GM21723 (cell line): Measurements from ENCODE around the gene JAG2.
"Not testable (repeated sequence)": the region's sequence is repeated elsewhere in the genome, so short reads cannot be mapped to it uniquely, and the experiment has no call there.

ENCODE experiments used
- ATAC-seq: cut with Tn5 transposase; IDR thresholded peaks from one replicate; pipeline ENCODE4 v1.9.1; 2021; ENCODE audit warnings: mild to moderate bottlenecking, moderate library complexity; ENCODE audit not compliant: unreplicated experiment

The JAG2 gene

GRCh38 chr14:105123064-105123665 is 45.4 kb downstream of the JAG2 start:
- no peak for ATAC-seq

GRCh38 chr14:105120056-105120455 is 48.5 kb downstream of the JAG2 start:
- no peak for ATAC-seq

- ATAC-seq, result no peak
Observed at GRCh38 chr14:105119408-105120025, 49.1 kb downstream of the JAG2 start.

GRCh38 chr14:105118646-105119407 is 49.7 kb downstream of the JAG2 start:
- ATAC-seq, result no peak

GRCh38 chr14:105117710-105118385 is 50.7 kb downstream of the JAG2 start:
- ATAC-seq, result no peak

GRCh38 chr14:105117257-105117646 is 51.3 kb downstream of the JAG2 start:
- no peak for ATAC-seq

- no peak for ATAC-seq
Observed at GRCh38 chr14:105116451-105117256, 51.9 kb downstream of the JAG2 start.

- ATAC-seq, result not testable (repeated sequence)
Observed at GRCh38 chr14:105109243-105109642, 59.3 kb downstream of the JAG2 start.

GRCh38 chr14:105108516-105108864 is 60.1 kb downstream of the JAG2 start:
- no peak for ATAC-seq

- no peak for ATAC-seq
Observed at GRCh38 chr14:105107781-105108515, 60.6 kb downstream of the JAG2 start.

- no peak for ATAC-seq
Observed at GRCh38 chr14:105107351-105107750, 61.2 kb downstream of the JAG2 start.

GRCh38 chr14:105105158-105105557 is 63.4 kb downstream of the JAG2 start:
- no peak for ATAC-seq

GRCh38 chr14:105102893-105103292 is 65.7 kb downstream of the JAG2 start:
- no peak for ATAC-seq

GRCh38 chr14:105102361-105102870 is 66.2 kb downstream of the JAG2 start:
- ATAC-seq, result no peak

GRCh38 chr14:105100910-105101309 is 67.7 kb downstream of the JAG2 start:
- no peak for ATAC-seq

- no peak for ATAC-seq
Observed at GRCh38 chr14:105099778-105100177, 68.8 kb downstream of the JAG2 start.

- no peak for ATAC-seq
Observed at GRCh38 chr14:105098316-105098715, 70.3 kb downstream of the JAG2 start.

- ATAC-seq, result no peak
Observed at GRCh38 chr14:105097794-105098127, 70.8 kb downstream of the JAG2 start.

- no peak for ATAC-seq
Observed at GRCh38 chr14:105096206-105096875, 72.2 kb downstream of the JAG2 start.
